ENCODE results near the gene MANF.

Gene MANF

GRCh38 chr3:51408021-51408420 is 22.9 kb downstream of the MANF start:
- Histone ChIP-seq H2AFZ (ENCODE audit: low read depth, low read length, severe bottlenecking) (no peak overlapping the region), H3K36me3 (ENCODE audit: low read length) (peaks cover 23% of the 10 kb centered on the region), H3K27me3 (ENCODE audit: low read length) (no peaks in the 10 kb centered on the region), H3K79me2 (ENCODE audit: insufficient read depth, low read length) (peaks cover 23% of the 10 kb centered on the region), H3K9me2 (replicated peaks; ENCODE audit: insufficient read depth, low read length) (no peaks in the 10 kb centered on the region), H3K9ac (ENCODE audit: low read length) (no peak overlapping the region), H3K4me3 (ENCODE audit: insufficient read depth, low read length, poor library complexity, severe bottlenecking) (no peak overlapping the region), H3K9me3 (ENCODE audit: insufficient read depth, low read length) (no peaks in the 10 kb centered on the region), H3K27ac (ENCODE audit: low read depth, low read length) (no peak overlapping the region), H3F3A (ENCODE audit: insufficient read depth) (no peaks in the 10 kb centered on the region), H3K4me2 (ENCODE audit: low read depth, low read length, poor library complexity, severe bottlenecking) (no peak overlapping the region), H4K20me1 (ENCODE audit: low read depth, low read length) (no peaks in the 10 kb centered on the region)
- TF ChIP-seq CTCF (IDR thresholded peaks at IDR 0.05; ENCODE audit: insufficient read depth, low read length, poor library complexity, severe bottlenecking) (no peak), EZH2phosphoT487 (conservative IDR thresholded peaks at IDR 0.05; ENCODE audit: low read length) (no peak)

- TF ChIP-seq CTCF (IDR thresholded peaks at IDR 0.05; ENCODE audit: insufficient read depth, low read length, poor library complexity, severe bottlenecking) (no peak), EZH2phosphoT487 (conservative IDR thresholded peaks at IDR 0.05; ENCODE audit: low read length) (no peak)
- Histone ChIP-seq H3K9me2 (replicated peaks; ENCODE audit: insufficient read depth, low read length) (no peaks in the 10 kb centered on the region), H3K9me3 (ENCODE audit: insufficient read depth, low read length) (no peaks in the 10 kb centered on the region), H3F3A (ENCODE audit: insufficient read depth) (no peaks in the 10 kb centered on the region), H3K9ac (ENCODE audit: low read length) (no peak overlapping the region), H3K36me3 (ENCODE audit: low read length) (peaks cover 27% of the 10 kb centered on the region), H3K27me3 (ENCODE audit: low read length) (no peaks in the 10 kb centered on the region), H3K4me2 (ENCODE audit: low read depth, low read length, poor library complexity, severe bottlenecking) (no peak overlapping the region), H2AFZ (ENCODE audit: low read depth, low read length, severe bottlenecking) (no peak overlapping the region), H4K20me1 (ENCODE audit: low read depth, low read length) (no peaks in the 10 kb centered on the region), H3K27ac (ENCODE audit: low read depth, low read length) (no peak overlapping the region), H3K79me2 (ENCODE audit: insufficient read depth, low read length) (peaks cover 23% of the 10 kb centered on the region), H3K4me3 (ENCODE audit: insufficient read depth, low read length, poor library complexity, severe bottlenecking) (no peak overlapping the region)
These were observed 23.7 kb downstream of the MANF start for GRCh38 chr3:51408813-51409212.

GRCh38 chr3:51422211-51422610 is 37.1 kb downstream of the MANF start:
- Histone ChIP-seq H3K9me3 (ENCODE audit: insufficient read depth, low read length) (no peaks in the 10 kb centered on the region), H3K27me3 (ENCODE audit: low read length) (no peaks in the 10 kb centered on the region), H3K36me3 (ENCODE audit: low read length) (peaks cover 33% of the 10 kb centered on the region), H3K4me3 (ENCODE audit: insufficient read depth, low read length, poor library complexity, severe bottlenecking) (no peak overlapping the region), H2AFZ (ENCODE audit: low read depth, low read length, severe bottlenecking) (no peak overlapping the region), H4K20me1 (ENCODE audit: low read depth, low read length) (no peaks in the 10 kb centered on the region), H3K27ac (ENCODE audit: low read depth, low read length) (no peak overlapping the region), H3F3A (ENCODE audit: insufficient read depth) (no peaks in the 10 kb centered on the region), H3K79me2 (ENCODE audit: insufficient read depth, low read length) (no peaks in the 10 kb centered on the region), H3K9ac (ENCODE audit: low read length) (no peak overlapping the region), H3K9me2 (replicated peaks; ENCODE audit: insufficient read depth, low read length) (no peaks in the 10 kb centered on the region), H3K4me2 (ENCODE audit: low read depth, low read length, poor library complexity, severe bottlenecking) (no peak overlapping the region)
- TF ChIP-seq EZH2phosphoT487 (conservative IDR thresholded peaks at IDR 0.05; ENCODE audit: low read length) (no peak), CTCF (IDR thresholded peaks at IDR 0.05; ENCODE audit: insufficient read depth, low read length, poor library complexity, severe bottlenecking) (no peak)

Measured in SU-DHL-6 (cell line).